HG03565 (cell line): Measurements from ENCODE around the gene SNRPA1.

Experiments used
- ATAC-seq: cut with Tn5 transposase; IDR thresholded peaks from one replicate; pipeline ENCODE4 v1.9.1; 2021; ENCODE audit warnings: mild to moderate bottlenecking, moderate library complexity; ENCODE audit not compliant: unreplicated experiment

SNRPA1 gene

DNA sequence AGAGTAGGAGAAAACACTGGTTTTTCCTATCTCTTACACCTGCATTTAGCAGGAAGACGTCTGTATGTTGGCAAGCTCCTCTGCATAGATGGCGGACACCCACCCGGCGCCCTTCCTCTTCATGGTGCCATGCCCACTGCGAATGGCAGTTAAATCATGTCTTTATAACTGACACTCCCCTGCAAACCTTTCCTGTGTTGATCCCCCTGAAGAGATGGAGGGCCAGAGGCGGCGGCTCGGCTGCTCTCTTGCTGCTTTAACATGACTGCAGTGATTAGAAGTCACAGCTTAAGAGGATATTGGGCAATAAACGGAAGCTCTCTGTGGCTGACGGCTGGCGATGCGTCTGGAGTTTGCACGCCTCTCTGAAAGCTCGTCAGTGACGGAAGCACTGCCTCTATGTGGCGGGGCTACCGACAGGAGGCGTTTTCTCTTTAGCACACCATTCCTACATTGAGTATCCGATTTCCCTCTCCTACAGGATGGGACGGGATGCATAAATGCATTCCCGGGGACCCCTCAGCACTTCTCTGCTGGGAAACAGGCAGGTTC, 25.5 kb upstream of the SNRPA1 start:
- ATAC-seq, result peak; percentile 77

DNA sequence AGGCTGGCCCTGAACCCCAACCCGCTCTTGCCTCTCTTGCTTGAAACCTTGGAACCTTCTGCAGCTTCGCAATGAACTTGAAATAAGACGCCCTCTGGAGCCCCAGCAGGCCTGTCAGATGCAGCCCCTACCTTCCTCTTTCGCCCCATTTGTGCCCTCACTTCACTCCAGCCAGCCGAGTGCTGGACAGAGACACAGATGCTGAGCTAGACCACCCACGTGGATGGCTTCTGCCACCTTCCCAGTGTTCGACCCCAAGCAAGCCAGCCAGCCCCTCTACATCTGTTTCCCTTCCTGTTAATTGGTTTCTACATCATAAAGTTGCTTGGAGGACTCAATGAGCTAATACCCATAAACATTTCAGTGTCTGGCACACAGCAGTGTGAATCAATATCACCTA, 23.8 kb upstream of the SNRPA1 start:
- ATAC-seq, result no peak

DNA sequence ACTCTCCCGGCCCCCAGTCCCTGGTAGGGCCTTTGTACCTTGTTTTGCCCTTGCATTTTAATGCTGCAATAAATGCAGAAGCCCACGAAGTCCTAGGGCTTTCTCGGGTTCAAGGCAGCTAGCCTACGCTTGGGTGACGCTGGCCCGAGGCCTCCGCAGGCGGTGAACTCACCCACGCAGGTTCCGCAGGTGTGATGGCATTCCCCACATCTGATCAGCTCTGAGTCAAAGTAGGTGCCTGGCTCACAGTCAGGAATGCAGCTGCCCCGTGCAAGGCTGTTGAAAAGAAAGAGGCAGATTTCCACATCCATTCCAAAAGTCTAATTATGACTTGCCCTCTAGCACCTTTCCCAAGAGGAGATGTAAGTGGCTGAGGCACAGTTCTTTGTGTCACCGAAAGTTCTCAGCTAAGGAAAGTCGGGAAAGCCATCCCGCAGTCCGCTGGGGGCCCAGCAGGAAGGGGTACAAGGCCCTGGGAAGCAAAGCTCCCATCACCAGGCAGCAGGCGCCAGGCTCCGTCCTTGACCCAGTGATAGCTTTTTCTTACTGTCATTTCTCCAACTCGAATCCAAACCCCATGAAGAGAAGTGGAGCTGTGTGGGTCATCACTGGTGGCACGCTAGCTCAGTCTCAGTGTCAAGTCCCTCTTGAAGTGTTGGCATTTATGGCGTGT, 23.2 kb upstream of the SNRPA1 start:
- ATAC-seq, result no peak

DNA sequence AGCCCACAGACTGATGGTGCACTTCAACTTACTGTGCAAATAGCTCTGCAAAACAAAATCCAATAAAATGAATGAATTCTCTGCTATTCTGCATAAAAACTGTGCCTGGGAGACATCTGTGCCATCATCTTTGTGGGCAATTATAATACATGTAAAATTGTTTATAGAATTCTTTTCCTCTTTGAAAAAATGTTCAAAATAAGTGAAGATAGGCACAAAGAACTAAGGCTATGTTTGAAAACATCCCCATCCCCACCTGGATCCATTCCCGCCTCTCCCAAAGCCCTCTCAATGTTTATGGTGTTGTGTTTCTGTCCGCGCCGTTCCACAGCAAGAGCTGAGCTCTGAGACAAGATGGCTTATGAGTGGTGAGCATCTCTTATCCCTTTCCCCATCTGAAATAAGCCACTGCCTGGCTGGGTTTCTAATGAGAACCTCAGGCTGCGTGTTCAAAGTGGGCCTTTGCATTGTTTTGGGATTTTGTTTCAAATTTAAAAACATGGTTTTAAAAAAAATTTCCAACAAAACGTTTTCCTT, 22.4 kb upstream of the SNRPA1 start:
- no peak for ATAC-seq

DNA sequence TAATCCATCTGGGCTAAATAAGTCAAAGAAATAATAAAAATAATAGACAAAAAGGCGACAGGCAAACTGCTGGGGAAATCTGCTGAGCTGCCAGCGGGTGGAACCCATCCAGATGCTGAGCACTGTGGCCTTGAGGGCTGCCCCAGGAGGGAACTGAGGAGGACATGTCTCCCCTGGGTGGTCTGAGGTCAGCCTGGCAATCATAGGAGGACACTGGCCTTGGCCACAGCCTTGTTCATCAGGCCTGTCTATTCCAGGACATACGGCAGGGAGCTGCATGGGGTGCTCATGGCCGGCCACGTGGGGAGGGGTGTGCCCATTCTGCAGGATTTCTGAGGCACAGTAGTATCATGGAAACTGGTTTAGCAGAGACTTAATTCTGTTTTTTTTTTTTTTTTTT, 21.5 kb upstream of the SNRPA1 start:
- no peak for ATAC-seq

DNA sequence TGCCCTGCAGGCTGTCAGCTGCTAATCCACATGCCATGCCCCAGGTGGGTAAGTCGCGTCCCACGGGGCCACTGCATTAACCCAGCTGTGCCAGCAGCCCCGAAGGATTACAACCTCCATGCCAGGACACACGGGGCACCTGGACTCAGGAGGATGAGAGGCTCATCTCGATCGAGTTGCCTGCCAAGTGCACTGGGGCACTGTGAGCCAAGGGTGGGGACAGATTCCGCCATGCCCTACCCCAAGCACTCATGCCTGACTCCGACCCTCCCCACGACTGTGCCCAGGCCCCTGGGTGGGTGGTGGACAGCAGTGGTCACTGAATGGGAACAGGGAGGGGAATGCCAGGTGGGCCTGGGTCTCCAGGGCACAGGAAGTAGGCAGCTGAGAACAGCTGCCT, 20.7 kb upstream of the SNRPA1 start:
- no peak for ATAC-seq

DNA sequence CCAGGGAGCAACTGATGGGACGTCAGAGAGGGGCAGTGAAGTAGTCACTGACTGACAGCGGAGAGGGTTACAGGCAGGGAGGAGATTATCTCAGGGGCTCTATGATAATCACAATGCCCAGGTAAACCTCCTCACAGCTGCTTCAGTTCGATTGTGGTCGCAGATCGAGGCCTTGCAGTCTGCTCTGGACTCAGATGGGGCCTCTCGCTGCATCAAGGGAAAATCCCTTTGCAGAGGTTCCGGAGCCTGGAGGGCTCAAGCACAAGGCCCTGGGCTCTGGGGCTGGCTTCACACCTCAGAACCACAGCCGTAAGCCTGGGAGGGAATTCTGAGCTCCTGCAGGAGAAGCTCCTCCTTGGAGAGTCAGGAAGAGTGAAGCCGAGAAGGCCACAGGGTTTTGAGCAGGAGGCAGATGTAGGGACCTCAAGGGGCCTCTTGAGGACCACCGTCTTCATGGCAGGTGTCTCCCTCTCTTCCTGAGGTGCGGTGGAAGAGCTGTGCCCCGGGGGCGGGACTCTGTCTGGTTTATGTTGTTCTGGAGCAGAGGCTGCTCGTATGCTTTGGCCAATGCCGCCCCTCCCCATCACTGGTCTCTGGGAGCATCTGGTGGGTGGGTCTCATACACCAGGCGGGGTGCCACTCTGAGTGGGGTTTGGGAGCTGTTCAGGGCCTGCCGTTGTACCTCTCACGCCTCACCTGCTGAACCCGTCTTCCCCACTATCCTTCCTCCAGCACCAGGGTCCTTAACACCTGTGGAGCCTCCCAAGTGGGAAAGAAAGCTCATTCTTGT, 19.5 kb upstream of the SNRPA1 start:
- ATAC-seq, result no peak

DNA sequence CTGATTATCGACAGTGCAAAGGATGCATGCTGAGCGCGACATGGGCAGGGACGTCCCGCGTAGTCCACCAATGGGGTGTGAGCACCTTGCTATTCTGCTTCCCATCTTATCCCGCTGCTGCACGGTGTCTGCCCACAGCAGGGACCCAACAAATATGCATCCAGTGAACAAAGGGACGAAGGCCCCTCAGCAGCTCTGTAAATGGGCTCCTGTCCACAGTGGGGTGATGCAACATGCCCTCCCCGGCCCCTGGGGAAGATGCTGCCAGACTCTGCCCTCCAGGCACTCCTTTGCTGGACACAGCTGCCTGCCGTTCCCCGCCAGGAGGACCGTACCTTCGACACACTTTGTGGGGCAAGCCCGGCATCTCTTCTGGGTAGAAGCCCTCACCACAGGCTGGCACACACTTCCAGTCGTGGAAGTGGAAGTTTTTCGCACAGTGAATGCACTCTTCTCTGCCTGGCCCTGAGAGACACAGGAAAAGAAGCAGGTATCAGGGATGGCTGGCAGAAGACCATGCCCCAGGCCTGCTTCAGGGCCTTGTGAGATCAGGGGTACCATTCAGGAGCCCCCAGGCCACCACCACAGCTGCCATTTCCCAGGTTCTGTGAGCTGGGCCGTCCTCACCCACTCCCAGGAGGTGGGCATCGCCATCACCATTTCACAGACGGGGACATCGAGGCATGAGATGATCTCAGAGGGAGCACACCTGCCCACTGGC, 18.2 kb upstream of the SNRPA1 start:
- no peak for ATAC-seq

DNA sequence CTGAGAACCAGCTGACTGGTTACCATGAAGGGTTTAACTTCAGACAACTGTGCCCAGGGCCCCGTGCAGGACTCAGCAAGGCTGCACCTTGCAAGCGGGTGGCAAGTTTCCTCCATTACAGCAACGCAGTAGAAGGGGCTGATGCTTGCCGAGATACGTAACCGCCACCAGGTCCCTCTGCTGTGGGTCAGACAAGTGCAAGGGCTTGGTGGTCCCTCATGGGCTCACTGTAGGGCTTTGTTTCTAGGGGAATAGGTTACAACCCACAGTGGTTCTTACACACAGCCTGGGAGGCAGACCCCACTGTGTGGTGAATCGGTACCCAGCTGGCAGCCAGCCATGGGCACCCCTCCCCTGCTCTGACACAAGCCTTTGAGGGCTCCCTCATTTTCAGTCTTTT, 15.5 kb upstream of the SNRPA1 start:
- no peak for ATAC-seq

DNA sequence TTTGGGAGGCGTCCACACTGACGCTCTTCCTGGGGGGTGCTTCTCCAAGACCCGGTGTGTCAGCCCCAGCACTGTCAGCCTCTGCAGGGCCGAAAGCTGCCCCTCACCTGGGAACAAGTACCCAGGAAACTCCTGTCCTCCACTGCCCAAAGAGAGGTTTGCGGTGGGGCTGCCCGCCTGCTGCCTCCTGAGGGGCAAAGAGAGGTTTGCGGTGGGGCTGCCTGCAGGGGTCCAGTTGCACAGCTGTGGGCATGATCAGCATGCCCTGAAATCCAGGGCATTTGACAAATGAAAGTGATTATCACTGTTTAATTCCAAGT, 15.1 kb upstream of the SNRPA1 start:
- ATAC-seq, result no peak

DNA sequence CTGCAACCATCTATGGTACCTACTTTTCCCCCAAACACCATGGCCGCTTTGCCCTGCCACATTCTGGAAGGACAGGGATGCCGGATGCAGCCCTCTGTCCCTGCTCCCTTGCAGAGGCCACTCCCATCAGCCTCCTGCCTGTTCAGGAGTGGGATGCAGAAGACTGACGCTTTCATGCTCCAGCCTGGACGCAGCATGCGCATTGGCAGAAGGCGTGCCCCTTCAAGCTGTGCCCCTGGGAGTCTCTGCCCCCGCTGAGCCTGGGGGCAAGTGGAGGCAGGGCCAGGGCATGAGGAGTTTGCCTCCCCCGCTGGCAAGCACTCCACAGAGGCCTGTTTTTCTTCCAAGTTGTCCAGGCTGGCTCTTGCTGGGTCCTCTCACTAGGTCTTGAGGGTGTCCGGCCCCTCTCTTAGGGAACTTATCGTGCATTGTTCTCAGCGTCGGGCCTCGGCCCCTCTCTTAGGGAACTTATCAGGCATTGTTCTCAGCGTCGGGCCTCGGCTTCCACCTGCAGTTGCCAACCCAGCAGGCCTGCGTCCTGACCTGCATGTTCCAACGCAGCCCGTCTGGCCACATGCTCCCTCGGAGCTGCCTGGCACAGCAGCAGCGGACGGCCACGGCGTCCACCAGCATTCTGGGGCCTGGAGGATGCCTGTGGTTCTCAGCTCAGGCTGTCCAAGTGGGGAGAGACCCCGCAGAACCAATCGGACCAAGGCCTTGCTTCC, 14.6 kb upstream of the SNRPA1 start:
- no peak for ATAC-seq

DNA sequence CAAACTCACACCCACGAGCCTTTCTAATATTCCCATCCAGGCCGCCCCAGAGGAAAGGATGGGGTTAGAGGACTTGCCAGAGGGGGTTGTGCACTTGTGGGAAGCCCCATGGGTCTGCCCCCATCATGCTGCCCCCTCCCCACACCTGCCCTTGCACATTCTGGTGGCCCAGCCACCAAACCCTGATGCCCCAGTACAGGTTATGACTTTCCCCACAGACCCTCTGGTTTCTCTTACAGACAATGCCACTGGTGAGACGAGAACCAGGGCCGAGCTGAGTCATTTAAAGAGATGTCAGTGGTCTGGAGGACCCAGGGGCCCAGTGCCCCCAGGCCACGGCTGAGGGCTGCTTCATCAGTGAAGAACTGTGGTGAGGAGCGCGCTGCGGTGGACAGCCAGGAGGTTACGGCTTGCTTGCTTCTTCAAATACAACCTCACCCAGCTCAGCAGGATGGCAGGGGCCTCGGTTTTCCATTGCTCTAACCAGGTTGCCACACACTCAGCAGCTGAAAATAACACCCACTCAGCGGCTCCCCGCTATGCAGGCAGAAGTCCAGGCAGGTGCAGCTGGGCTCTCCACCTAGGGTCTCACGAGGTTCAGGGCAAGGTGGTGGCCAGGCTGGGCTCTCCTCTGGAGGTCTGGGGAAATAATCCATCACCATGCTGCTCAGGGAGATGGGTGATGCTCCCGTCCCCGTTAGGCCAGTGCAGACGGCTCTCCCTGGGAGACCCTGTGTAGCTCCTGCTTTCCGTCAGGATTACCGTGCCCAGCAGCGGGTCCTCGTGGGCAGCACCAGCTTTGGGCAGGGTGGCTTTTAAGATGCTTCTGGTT, 13.8 kb upstream of the SNRPA1 start:
- ATAC-seq, result no peak

DNA sequence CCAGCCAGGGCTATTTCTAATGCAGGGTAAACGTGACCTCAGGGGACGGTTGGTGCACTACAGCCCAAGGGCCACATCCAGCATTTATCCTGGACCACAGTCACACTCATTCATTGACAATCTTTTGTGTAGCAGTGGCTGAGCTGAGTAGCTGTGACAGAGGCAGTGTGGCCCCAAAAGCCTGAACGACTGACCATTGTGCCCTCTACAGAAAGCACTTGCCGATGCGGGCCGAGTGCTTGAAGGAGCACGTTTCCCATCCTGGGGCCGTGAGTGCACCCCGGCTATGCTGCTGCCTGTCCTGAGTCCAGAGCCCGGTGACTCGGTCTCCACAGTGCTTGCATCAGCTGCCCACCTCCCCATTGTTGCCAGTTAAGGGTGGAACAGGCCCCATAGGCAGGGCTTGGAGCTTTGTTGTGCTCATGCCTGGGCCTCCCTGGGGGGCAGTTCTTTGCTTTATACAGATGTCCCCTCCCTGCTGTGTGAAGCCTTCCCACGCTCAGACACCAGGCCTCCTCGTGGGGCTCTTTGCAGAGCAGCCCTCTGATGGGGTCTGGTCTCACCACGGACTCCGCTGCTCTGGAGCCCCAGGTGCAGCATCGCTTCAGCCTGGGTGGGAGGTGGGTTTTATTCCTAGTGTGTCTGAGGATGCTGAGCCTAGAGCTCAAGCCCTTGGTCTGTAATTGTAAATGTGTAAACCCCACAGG, 13.0 kb upstream of the SNRPA1 start:
- no peak for ATAC-seq

DNA sequence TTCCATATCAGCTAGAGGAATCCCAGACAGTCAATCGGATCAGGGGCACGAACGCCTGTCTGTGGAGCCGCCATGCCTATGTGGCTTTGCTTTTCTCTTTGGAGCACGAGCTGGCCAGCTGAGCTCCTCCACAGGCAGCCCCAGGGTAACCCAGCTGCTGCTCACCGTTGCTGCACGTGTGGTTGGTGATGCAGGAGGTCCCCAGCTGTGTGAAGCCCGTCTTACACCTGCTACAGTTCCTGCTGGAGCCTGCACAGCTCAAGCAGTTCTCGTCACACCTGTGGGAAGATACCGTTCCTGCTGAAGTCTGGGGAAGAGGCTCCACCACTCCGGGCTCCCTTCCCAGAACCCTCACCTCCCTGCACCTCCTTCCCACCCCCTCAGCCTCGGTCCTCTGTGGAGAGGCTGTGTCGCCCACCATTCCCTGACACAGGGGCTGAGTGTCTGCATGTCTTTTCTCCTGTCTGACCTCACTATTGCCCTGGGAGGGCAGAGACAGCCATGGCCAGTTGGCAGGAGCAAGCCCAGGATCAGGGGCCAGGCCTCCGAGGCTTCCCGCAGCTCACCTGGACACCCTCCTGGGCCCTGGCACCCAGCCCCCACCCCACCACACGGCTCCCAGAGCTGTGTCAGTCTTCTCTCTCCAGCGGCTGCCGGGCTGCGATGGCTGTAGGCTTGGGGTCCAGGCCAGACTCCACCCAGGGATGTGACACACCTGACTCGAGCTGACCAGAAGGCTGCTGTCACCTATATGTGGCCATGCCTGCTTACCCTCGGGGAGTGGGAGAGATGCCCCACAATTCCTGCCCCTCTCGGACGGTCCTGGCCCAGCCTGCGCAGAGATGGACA, 12.2 kb upstream of the SNRPA1 start:
- ATAC-seq, result no peak

DNA sequence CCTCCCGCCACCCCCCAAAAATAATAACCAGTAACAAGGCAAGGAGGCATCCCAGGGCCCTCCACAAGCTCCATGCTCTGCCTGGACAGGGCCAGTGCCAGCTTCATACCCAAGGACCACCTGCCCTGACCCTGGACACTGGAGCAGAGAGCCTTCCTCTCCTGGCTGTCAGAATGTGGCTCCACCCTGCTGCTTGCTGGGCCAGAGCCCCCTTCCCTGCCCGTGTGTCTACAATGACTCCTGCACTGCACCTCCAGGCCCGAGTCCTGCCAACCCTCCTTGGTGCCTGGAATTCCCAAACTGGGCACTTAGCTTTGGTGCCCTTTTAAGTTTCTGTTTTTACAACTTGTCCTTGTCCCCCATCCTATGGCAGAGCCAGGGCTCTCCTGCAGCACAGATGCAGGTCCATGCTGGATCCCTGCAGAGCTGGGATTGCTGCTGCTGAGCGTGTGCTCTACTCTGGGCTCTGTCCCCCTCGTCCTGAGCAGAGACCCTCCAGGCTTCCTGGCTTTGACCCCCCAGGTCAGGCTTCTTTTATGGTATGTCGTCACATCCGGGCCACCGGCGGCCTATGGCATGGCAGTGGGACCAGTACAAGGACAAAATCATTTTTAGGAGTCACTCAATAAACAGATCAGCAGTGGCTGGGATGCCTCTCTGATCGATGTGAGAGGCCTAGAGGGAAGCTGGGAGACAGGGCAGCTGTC, 11.4 kb upstream of the SNRPA1 start:
- ATAC-seq, result no peak

DNA sequence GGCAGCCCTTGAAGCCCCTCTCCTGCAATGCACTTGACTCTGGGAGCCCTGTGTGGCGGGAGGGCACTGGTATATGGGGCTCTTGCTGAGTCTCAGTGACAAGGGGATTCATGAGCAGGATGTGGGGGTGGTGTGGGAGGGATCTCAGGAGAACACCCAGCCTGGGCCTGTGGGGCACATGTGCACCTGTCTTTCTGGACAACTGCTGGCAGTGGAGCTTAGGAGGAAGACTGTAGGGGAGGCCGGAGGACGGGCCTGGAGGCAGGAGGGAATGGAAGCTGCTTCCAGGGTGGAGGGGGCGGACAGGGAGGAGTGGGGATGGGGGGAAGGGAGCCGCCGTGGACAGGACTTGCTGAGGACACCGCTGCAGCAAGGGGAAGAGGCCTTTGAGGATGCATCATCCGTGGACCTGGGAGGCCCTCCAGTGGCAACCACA, 10.8 kb upstream of the SNRPA1 start:
- ATAC-seq, result no peak

DNA sequence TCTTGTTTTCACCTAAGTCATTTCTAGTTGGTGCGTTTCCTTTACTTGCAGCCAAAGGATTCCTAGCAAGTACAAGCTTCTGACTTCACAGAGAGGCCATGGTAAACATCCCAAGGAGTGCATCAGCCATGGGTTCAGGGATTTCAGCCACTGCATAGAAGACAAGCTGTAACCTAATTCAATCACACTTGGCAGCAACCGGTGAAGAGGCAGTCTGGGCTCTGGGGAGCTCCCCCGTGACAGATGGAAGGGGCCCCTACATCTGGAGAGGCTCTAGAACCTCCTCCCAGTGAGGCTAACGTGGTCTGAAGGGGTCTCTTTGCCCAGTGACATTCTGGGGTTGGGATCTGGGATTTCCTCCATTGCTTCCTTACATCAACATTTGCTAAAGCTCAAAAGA, 8.4 kb upstream of the SNRPA1 start:
- ATAC-seq, result no peak
